ENCODE measurements around the gene ARL17B.
"Not testable (repeated sequence)": the region's sequence is repeated elsewhere in the genome, so short reads cannot be mapped to it uniquely, and the experiment has no call there.

Gene ARL17B

DNA sequence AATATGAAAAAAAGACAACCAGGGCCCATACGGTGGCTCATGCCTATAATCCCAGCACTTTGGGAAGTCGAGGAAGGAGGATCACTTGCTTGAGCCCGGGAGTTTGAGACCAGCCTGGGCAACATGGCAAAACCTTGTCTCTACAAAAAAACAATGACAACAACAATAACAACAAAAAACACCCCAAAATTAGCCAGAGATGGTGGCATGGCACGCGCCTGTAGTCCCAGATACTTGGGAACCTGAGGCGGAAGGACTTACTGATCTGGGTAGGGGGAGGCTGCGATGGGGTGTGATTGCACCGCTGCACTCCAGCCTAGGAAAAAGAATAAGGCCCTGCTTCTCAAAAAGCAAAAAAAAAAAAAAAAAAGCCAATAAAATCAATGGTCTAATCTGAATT lies 69.9 kb downstream of the ARL17B start:
- DNase-seq; intact Hi-C loops (cut with DNase I): not testable (repeated sequence)

DNA sequence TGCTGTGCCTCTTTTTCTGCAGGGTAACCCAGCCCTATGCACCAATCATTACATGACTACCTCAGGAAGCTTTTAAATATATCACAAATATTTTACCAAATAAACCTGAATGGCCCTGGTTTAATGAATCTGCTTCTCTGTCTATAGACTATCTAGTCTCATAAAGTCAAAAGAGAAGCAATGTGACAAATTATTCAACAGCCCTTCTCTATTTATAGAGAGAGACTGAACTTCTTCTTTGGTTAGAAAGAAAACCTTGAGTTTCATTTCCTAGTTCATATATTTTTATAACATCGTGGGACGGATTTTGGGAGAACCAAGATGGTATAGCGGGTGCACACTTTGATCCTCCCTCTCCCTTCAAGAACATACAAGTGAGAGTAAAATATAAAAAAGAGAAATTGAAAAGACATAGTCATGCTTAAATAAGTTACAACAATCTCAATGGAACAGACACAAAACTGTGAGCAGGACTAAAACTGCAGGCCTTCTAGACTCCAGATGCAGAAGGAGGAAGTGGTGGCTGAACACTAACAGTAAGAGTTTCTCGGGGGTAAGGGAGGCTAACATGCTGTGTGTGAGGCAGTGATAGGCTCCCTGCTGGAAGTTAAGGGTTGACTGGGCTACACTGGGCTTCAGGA lies 70.5 kb downstream of the ARL17B start:
- intact Hi-C loops (cut with DNase I); DNase-seq: not testable (repeated sequence)

DNA sequence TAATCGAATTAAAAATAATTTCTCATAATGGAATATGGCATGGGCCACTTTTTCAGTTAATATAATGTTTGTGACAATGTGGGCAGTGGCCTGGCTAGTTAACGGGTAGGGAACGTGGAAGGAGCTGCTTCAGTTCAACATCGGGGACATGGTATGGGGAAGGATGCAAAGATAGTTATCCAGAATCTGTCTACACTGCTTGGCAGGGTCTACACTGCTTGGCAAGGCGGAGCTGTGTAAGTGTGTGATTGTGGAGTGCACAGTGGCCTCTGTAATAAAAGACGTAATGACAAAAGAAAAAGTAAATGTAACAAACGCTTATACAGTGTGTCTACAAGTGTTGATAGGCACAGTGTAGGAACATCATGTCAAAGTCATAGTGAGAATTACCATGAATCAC lies 74.0 kb downstream of the ARL17B start:
- intact Hi-C loops (cut with DNase I); DNase-seq: not testable (repeated sequence)

DNA sequence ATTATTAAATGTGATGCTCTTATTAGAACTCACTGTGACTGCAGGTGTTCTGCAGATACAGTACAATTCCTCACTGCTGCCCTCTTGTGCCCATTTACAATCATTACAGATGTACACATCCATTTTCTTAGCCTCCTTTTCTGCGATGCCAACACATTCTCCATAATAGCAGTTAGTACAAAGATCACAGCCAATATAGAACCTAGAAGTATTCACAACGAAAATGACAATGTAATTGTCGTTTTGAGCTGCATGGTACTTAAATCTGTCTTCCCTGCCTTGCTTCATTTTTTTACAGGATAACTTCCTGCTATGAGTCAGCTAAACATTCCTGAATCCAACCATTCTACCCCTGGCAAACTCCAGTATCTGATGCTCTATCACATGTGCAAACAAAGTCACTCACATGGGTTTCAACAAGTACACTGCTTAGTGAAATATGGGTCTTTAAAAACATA lies 74.8 kb downstream of the ARL17B start:
- intact Hi-C loops (cut with DNase I), result not testable (repeated sequence)

DNA sequence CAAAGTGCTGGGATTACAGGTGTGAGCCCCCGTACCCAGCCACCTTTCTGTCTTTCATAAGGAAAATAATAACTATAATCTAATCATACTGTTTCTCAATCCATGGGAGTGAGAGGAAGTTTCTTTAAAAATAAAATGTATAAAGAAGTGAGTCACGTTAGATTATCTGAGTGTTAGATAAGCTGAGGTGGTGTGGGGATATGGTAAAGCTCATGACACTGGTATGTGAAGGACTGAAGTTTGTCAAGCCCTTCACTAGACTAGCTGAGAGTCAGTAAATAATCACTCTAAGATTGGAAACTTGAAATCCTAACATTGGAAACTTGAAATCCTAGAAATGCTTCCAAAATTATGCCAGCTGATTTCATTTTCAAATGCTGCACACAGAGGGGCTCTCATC lies 76.1 kb downstream of the ARL17B start:
- DNase-seq; intact Hi-C loops (cut with DNase I): not testable (repeated sequence)

More for the DNA sequence above, 74.8 kb downstream of the ARL17B start:
- peak in 3 of 10 donors; percentile 16 to 66 (median 65) for DNase-seq

DNA sequence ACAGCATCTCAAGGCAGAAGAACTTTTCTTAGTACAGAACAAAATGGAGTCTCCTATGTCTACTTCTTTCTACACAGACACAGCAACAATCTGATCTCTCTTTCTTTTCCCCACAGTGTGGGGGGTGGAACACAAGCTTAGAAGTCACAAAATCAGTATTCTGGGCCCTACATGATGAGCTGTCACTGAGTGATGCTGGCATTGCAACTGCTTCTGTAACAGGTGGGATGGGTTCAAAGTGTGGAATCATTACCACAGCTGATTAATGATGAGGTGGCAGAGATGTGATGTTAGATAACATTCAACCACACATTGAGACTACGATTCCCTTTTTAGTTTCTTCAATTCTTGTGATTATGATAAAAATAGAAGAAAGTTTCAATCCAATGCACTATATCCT lies 77.1 kb downstream of the ARL17B start:
- intact Hi-C loops (cut with DNase I); DNase-seq: not testable (repeated sequence)

DNA sequence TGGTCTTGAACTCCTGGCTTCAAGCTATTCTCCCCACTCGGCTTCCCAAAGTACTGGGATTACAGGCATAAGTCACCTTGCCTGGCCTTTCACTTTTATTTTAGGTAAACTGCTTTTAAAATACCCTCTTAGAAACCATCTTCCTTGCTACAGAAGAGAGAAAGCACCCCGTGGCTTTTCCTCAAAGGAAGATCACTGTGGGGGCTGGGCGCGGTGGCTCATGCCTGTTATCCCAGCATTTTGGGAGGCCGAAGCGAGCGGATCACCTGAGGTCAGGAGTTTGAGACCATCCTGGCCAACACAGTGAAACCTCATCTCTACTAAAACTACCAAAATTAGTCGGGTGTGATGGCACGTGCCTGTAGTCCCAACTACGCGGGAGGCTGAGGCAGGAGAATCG lies 78.9 kb downstream of the ARL17B start:
- intact Hi-C loops (cut with DNase I); DNase-seq: not testable (repeated sequence)

DNA sequence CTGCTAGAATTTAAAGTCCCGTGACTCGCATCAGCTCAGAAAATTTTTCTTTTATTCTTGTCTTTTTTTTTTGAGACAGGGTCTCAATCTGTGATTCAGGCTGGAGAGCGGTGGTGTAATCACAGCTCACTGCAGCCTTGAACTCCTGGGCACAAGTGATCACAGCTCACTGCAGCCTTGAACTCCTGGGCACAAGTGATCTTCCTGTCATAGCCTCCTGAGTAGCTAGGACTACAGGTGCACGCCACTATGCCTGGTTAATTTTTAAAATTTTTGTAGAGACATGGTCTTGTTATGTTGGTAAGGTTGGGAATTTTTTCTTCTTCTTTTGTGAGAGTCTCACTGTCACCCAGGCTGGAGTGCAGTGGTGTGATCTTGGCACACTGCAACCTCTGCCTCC lies 80.2 kb downstream of the ARL17B start:
- DNase-seq; intact Hi-C loops (cut with DNase I): not testable (repeated sequence)

DNA sequence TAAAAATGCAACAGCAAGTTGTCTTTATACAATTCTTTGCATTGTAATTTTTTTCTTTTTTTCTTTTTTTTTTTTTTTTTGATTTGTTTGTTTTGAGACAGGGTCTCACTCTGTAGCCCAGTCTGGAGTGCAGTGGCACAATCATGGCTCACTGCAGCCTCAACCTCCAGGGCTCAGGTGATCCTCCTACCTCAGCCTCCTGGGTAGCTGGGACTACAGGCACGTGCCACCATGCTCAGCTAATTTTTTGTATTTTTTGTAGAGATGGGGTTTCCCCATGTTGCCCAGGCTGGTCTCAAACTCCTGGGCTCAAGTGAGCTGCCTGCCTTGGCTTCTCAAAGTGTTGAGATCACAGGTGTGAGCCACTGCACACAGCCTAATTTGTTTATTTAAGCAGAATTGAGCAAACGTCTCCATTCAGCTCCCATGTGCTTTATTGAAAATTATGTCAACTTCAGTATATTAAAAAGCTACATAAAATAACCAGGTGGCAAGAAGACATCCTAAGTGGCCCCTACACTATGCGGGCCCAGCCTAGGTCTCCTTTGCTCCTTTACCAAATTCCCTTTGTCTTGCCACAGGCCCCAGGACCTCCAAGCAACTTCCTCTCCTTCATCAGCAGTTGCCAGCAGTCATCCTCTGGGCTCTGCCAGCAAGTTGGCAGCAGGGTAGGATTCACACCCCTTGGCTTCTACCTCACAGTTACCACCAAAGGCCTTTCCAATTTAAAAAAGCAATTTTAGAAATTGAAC lies 84.7 kb downstream of the ARL17B start:
- DNase-seq; intact Hi-C loops (cut with DNase I): not testable (repeated sequence)

DNA sequence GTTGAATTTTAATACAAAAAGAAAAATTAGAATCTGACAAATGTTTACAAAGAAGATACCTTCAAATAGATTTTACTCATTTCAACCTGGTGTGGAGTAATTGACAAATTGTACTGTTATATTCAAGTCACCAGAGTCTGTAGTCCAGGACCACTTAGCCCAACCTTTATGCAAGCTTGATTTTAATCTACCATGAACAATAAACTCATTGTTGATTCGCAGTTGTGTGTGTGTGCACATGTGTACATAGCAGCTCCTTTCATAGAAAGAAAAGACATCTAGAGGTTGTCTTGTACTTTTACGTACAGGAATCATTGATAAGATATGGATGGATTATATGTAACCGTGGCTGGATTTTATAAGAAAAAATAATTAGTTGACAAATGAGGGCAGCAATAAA lies 87.3 kb downstream of the ARL17B start:
- no peak for DNase-seq
- intact Hi-C loops (cut with DNase I), result no loop called here

DNA sequence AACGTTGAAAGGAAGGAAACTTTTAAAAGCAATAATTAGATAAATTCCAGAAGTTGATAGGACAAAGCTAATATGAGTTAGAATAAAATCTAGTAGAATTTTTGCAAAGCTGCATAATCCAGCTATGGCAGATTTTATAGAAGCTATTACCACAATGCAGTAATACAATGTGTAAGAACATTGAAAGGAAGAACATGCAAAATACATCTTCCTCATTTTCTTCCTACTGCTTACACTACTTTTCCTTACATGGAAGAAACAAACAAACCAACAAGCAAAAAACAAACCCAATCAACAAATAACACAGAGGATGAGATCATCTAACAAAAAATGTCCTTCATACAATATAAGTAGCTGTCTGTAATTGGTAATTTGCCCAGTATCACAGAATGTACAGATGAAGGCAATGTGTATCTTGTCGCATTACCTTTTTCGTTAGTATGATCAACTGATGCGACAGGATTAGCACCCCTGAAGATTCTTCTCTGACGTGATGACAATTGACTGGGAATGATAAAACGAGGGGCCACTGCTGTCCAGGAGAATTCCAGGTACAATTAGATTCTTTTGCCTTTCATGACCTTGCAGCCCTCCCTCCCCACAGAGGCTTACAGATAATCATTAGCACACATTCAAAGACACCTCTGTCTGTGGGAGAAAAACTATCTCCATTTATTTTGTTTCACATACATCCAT lies 87.9 kb downstream of the ARL17B start:
- no peak for DNase-seq
- intact Hi-C loops (cut with DNase I), result no loop called here

DNA sequence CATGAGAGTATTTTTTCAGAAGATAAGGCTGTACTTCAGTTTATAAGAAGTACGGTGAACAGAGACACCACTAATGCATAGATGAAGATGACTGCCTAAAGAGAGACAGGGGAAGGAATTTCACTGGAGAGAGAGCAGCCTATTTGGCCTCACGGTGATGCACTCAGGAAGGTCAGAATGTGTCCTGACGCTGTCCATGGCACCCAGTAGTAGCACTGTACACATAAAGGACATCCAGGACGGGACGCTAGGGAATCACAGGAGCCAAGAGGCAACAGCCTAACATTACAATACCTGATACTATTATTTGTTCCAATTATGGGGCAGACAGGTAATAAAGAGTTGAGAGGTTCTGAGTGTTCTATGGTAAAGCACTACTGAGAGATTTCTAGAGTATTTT lies 91.5 kb downstream of the ARL17B start:
- no peak for DNase-seq
- intact Hi-C loops (cut with DNase I), result no loop called here

DNA sequence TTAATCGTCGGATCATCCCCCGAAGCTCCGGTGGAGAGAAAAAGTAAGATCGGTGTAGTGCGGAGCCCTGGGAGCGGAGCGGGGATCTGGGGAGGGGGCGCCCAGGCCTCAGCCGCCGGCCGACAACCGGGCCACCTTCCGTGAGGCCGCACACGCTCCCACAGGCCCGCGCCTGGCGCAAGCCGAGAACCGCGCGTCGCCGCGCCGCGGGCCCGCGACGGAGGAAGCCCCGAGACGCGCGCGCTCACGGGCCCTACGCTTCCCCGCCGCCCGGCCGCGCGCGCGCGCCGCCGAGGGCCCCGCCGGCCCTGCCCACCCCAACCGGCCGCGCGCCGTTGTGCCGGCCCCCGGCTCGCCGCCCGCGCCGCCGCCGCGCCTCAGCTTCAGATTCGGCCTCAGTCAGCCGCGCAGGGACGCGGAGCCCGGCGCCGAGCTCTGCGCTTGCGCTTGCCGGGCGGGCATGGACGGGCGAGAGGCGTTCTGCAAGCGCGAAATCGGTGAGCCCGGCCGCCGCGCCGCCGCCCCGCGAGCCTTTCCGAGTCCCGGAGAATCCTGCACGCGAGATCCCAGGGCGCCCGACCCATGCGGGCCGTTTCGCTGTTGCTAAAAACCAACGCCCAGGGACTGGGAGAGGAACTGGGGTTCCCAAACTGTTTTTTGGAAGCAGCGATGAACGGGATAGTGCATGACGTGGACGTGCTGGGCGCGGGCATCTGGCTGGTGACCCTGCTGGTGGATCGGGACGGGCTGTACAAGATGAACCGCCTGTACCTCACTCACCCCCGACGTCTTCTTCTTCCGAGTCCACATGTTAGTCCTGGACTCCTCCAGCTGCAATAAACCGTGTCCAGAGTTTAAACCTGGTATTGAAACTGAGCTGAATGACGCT lies 94.7 kb downstream of the ARL17B start:
- intact Hi-C loops (cut with DNase I), result loop anchor here (5.0 kb wide), 1 partner anchor 75 kb away; the partner anchor contains the start of gene KANSL1
- peak; percentile 56 to 98 (median 82) for DNase-seq

DNA sequence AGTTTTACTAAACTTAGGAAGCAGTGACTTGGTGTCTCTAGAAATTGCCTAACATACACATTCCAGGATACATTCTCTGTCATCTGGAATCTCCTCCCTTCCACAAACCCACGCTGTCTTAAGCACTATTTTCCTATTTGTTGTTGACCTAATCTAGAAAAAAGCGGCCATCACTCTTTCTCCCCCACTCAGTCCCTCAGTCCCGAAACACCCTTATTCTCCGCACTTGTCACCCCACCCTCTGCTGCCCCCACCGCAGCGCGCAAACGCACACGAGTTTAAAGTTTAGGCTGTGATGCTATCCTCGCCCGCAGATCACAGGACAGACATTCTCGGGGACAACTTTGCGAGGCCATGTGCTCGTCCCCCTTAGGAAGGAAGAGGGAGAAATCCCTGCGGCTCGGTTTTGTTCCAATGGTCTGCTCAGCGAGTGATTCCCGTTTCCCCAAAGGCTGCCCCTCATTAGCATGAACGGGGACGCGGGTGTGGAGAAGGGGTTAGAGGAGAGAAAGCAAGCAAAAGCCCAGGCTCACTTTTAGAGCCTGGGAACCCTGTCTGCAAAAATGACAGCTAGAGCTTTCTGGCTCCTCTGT lies 95.4 kb downstream of the ARL17B start:
- DNase-seq, result peak in 6 of 10 donors; percentile 11 to 79 (median 46)
- intact Hi-C loops (cut with DNase I), result loop anchor here (5.0 kb wide), 1 partner anchor 74 kb away; the partner anchor contains the start of gene KANSL1

DNA sequence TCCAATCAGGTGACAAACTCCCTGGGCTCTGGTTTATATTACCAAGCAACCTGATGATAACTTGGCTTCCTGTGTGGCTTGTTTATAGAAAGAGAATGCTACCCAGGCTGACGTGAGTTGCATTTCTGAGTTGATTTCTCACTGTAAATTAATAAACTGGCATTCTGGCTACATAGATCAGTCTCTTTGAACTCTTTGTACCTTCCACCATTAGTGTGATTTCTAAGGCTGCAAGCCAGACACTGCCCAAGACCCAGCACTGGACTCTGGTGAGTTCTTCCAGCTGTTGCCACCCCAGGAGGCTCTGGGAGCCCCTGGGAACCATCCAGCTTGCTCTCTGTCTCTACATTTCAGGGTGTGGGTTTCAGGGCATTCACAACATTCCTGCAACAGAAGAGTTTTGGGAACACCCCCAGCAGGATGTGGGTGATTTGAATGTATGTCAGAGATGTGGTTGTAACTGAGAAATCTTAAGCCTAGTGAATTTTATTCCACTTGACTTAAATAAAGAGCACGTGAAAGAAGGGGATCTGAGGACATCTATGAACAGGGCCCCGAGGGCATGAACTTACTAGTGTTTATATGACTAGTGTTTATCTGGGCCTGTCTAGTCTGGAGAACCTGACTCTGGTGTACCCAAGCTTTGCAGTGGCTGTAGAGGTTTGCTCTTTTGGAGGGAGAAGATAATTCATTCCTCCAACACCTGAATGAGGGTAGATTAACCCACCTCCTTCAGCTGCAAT lies 96.9 kb downstream of the ARL17B start:
- intact Hi-C loops (cut with DNase I), result loop anchor here (5.0 kb wide), 2 partner anchors 72 to 677 kb away; partner anchors contain the start of gene KANSL1
- DNase-seq, result no peak

DNA sequence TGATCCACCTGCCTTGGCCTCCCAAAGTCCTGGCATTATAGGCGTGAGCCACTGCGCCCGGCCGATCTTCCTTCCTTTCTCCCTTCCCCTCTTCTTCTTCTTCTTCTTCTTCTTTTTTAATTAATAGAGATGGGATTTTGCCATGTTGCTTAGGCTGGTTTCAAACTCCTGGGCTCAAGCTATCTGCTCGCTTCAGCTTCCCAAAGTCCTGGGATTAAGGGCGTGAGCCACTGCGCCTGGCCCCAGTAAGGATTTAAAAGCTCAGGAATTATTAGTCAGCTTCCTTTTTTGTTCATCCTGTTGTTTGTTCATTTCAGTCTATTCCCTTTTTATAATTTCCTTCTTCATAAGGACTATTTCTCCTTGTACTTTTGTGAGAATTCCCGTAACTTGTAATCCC lies 99.3 kb downstream of the ARL17B start:
- no peak for DNase-seq
- intact Hi-C loops (cut with DNase I), result loop anchor here (5.0 kb wide), 1 partner anchor 675 kb away; no protein-coding TSS in a partner anchor

DNA sequence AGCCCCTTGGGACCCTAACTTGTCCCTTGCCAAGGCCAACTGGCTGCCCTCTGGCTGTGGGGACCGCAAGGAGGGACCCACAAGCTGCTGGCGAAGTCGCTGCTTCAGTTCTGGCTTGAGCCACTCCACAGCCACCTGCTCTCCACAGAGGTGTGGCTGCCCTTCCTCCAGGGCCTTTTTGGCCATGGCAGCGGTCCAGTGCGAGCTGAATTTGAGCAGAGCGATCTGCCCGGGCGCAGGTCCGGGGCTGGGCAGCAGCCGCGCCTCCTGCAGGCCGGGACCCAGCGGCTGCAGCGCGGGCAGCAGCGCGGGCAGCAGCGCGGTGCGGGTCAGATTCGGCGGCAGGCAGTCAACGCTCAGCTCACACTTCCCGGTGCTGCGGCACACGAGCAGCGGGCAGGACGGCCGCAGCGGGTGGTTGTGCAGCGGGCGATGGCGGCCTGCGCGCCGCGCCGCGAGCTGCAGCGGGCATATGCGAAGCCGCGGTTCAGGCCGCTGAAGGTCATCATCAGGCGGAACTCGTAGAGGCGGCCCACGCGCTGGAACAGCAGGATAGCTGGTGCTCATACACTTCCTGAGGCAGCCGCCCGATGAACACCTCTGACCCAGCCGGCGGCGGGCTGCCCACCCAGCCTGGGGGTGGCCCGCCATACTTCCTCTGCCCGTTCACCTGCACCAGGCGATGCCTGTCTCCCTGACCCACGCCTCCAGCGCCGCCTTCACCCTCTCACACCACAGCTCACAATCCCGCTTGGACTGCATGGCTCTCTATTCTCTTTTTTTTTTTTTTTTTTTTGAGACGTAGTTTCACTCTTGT lies 101.5 kb downstream of the ARL17B start:
- peak in 4 of 10 donors; percentile 17 to 86 (median 54) for DNase-seq

DNA sequence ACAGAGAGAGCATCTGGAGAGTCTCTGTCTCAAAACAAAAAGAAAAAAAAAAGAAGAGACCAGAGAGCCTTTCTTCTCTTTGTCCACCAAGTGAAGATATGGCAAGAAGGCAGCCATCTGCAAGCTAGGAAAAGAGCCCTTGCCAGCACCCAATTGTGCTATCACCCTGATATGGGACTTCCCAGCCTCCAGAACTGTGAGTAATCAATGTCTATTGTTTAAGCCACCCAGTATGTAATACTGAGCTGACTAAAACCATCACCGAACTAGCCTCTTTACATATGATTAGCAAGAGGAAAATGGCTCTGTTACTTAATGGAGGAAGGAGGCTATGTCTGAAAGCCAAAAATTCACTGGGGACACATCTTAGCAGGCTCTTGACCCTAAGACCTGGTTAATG lies 105.2 kb downstream of the ARL17B start:
- intact Hi-C loops (cut with DNase I); DNase-seq: not testable (repeated sequence)

More for the DNA sequence above, 101.5 kb downstream of the ARL17B start:
- intact Hi-C loops (cut with DNase I), result loop anchor here (5.0 kb wide), 1 partner anchor 673 kb away; no protein-coding TSS in a partner anchor

All from posterior cingulate gyrus (tissue), 11 donors.